KOPT-K1 (cell line): ENCODE data around the gene TARS1.
"Not testable (repeated sequence)": the region's sequence is repeated elsewhere in the genome, so short reads cannot be mapped to it uniquely, and the experiment has no call there.

ENCODE experiments used
- H3K27ac ChIP-seq: fragments of 200-600 bp; sonication (generic); 2 replicates; pipeline ENCODE4 v1.5.1; 2016; ENCODE audit warnings: antibody characterized with exemption, mild to moderate bottlenecking, low read depth, low read length; ENCODE audit not compliant: poor library complexity, severe bottlenecking
- H3K36me3 ChIP-seq: fragments of 200-600 bp; sonication (generic); 2 replicates; pipeline ENCODE4 v1.5.1; 2017; ENCODE audit warnings: antibody characterized with exemption, mild to moderate bottlenecking, low read length, moderate library complexity; ENCODE audit not compliant: insufficient read depth
- H3K9me3 ChIP-seq: fragments of 200-600 bp; sonication (generic); 2 replicates; pipeline ENCODE4 v1.5.1; 2017; ENCODE audit warnings: antibody characterized with exemption, low read length, mild to moderate bottlenecking; ENCODE audit not compliant: insufficient read depth, poor library complexity, severe bottlenecking

The TARS1 gene

DNA sequence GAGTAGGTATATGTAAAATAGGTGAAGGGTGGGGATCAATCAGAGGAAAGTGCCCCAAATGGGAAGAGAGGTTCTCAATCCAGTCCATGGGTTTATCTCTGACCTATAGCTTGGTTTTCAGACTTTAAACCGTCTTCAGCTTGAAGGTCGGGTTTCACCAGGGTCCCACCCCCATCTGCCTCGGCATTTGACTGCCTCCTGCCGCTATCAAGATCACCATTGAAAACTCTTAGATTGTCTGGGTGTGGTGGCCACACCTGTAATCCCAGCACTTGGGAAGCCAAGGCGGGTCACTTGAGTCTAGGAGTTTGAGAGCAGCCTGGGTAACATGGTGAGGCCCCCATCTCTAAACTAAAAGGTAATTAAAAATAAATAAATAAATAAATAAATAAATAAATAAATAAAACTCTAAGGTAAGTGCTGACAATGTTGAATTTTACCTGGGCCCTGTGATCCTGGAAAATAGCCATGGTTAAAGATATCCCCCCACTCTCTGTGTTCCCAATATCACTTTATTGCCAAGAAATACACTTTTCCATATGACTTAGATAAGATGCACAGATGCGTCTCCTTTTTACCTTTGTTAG, 48.8 kb downstream of the TARS1 start:
- Histone ChIP-seq H3K27ac (no peak overlapping the region), H3K9me3 (no peaks in the 10 kb centered on the region), H3K36me3 (no peaks in the 10 kb centered on the region)

DNA sequence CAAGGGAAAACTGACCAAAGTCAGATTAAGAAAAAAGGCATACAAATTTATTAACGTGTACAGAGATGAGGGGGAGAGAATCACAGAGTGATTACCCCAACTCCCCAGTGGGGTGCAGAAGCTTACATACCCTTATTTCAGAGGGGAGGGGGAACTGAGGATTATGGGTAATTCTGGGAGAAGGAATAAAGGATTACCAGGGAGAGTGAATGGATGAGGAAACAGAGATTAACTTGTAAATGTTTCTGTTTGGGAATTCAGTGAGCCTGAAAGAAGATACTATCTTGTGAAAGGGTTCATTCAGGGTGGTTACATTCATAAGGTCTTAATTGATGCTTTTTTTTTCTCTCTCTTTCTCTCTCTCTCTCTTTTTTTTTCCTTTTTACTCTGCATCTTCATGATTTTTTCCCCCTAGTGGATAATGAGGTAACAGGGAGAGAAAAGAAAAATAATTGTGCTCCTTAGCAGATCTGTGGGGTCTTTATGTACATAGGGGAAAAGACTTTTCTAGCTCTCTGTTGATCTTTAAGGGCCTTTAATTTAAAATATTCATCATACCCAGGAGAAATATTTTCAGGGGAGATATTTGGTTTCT, 49.4 kb downstream of the TARS1 start:
- Histone ChIP-seq H3K27ac (no peak overlapping the region), H3K9me3 (no peaks in the 10 kb centered on the region)

DNA sequence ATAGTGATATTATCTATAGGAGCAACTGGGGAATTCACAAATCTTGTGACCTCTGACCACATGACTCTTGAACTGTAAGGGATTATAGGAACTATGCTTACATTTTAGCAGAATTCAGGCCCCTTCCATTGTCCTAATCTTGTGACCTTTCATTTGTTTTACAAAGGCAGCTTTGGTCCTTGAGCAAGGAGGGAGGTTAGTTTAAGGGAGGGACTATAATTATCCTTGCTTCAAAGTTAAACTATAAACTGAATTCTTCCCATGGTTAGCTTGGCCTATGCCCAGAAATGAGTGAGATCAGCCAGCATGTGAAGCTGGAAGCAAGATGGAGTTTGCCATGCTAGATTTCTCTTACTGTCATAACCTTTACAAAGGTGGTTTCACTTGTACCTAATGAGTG, 51.2 kb downstream of the TARS1 start:
- Histone ChIP-seq H3K36me3 (no peaks in the 10 kb centered on the region), H3K9me3 (no peaks in the 10 kb centered on the region), H3K27ac (no peak overlapping the region)

More for the DNA sequence above, 49.4 kb downstream of the TARS1 start:
- no peaks in the 10 kb centered on the region for H3K36me3 ChIP-seq

DNA sequence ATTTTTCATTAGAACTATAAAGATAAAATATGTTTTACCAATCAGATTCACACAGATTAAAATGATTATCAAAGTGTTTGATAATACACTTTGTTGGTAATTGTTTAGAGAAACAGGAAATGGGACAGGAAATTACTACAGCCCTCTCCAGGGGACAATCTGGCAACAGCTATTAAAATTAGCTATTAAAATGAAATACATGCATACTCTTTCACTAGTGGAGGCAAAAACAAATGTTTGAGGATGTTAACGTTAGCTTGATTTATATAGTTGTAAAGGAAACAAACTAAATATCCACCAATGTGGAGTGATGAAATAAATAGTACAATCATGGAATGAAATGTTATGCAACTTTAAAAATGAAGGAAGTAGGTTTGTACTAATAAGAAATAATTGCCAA, 53.7 kb downstream of the TARS1 start:
- Histone ChIP-seq H3K9me3 (no peaks in the 10 kb centered on the region), H3K27ac (no peak overlapping the region), H3K36me3 (no peaks in the 10 kb centered on the region)

DNA sequence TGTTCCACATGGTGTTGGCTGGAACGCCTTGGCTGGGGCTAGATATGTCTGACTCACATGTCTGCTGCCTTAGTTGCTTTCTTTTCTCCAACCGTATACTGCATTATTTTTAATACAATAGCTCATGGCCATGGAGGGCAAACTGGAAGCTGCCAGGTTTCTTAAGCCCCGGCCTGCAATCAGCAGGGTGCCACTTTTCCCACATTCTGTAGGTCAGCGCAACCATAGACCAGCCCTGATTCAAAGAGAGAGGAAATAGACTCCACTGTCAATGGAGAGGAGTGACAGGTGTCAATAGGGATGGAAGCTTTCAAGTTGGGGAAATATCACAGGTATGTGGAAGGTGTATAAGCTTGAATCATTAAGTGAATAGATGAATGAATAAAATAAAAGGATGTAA, 60.5 kb downstream of the TARS1 start:
- no peaks in the 10 kb centered on the region for H3K36me3 ChIP-seq
- no peaks in the 10 kb centered on the region for H3K9me3 ChIP-seq
- H3K27ac ChIP-seq = no peak overlapping the region

DNA sequence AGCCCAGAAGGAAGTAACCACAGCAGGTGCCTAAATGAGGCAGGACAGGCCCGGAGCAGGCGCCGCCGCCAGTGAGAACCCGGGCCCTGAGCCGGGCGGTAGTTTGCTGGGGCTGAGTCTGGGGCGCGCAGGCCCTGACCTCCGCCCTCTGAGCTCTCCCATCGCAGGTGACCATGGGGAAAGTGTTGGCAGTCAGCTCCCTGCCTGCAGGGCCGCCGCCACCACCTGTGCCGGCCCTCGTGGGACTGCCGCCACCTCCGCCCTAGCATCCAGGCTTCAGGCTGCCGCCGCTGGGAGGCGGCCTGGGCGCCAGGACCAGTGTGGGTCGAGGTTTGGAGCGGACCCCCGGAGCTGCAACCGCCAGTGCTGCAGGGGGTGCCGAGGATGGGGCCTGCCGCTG, 61.1 kb downstream of the TARS1 start:
- H3K9me3 ChIP-seq = peaks cover 4% of the 10 kb centered on the region
- H3K27ac ChIP-seq = no peak overlapping the region
- no peaks in the 10 kb centered on the region for H3K36me3 ChIP-seq

DNA sequence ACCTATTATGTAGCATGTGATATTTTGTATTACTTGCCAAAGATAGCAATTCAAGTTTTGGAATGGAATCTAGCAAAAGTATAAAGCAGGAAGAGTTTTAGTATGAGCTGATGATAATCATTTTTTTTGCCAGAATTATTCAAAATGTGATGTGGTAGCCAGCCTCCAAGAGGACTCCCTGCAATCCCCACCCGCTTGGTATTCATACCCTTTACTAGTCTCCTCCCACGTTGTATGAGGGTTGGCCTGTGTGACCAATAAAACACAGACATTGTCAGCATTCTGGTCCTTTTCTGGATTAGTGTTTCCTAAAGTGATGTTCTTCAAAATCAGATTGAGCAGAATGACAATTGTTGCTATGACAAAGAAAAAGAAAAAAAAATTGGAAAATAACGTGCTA, 63.8 kb downstream of the TARS1 start:
- Histone ChIP-seq H3K9me3 (peaks cover 5% of the 10 kb centered on the region), H3K36me3 (no peaks in the 10 kb centered on the region), H3K27ac (no peak overlapping the region)

DNA sequence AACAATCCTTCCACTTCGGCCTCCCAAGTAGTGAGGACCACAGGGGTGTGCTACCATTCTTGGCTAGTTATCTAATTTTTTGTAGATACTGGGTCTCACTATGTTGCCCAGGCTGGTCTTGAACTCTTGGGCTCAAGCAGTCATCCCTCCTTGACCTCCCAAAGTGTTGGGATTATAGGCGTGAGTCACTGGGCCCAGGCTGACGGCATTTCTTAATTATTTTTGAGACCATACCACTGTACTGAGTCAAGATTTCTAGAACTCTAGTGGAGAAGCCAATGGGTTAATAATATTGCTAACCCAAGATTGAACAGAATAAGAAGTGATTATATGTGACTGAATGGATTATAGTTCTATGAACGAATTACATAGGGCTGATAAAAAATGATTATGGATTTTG, 66.7 kb downstream of the TARS1 start:
- Histone ChIP-seq H3K27ac (no peak overlapping the region), H3K9me3 (peaks cover 5% of the 10 kb centered on the region), H3K36me3 (no peaks in the 10 kb centered on the region)

DNA sequence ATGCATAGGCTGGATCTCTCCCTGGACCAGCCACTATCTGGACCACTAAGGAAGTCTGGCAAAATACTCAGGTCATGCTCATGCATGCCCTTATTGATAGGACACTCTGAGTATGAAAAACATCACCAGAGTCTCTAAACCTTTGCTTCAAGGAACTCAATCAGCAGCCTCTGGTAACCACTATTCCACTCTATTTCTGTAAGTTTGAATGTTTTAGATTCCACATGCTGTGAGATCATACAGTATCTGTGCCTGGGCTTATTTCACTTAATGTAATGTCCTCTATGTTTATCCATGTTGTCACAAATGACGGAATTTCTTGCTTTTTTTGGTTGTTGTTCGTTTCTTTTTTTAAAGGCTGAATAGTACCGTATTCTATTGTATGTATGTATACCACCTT, 68.3 kb downstream of the TARS1 start:
- Histone ChIP-seq H3K9me3 (peaks cover 5% of the 10 kb centered on the region), H3K27ac (no peak overlapping the region), H3K36me3 (no peaks in the 10 kb centered on the region)

DNA sequence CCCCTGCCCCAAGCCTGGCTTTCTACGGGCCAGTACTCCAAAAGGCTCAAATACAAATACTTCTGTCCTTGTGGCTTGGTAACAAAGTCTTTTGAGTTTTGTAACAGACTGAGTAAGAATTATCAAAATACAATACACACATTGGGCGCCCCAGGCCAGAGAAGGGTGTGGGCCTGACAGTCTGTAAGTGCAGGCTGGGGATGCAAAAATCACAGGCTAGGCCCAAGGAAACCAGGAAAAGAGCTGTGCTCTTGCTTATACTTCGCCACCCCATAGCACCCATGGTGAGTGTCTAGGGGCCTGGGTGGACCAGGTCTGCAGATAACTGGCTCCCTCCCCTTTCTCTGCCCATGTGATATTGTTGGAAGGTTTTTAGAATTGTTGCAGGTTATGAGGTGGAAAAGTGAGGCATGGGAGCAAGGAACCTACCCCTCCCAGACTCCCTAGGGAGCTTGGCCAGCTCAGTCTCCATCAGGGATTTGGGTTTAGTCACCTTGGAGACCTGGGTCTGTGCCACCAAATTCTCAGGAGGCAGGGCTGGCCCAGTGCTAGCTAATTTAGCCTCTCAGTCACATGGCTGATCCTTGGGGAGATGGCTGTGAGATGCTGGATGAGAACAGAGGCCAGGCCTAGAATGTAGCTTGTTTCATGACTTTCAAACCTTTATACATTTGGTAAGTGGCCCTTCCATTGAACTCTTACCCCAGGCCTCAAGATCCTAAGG, 72.9 kb downstream of the TARS1 start:
- Histone ChIP-seq H3K27ac (no peak overlapping the region), H3K36me3 (no peaks in the 10 kb centered on the region), H3K9me3 (no peaks in the 10 kb centered on the region)

DNA sequence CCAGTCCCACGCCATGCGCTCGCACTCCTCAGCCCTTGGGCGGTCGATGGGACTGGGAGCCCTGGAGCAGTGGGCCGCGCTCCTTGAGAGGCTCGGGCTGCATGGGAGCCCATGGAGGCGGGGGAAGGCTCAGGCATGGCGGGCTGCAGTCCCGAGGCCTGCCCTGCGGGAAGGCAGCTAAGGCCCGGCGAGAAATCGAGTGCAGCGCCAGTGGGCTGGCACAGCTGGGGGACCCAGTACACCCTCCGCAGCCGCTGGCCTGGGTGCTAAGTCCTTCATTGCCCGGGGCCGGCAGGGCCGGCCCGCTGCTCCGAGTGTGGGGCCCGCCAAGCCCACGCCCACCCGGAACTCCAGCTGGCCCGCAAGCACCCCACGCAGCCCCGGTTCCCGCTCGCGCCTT, 74.6 kb downstream of the TARS1 start:
- not testable (repeated sequence) for H3K9me3 ChIP-seq, H3K36me3 ChIP-seq, H3K27ac ChIP-seq

DNA sequence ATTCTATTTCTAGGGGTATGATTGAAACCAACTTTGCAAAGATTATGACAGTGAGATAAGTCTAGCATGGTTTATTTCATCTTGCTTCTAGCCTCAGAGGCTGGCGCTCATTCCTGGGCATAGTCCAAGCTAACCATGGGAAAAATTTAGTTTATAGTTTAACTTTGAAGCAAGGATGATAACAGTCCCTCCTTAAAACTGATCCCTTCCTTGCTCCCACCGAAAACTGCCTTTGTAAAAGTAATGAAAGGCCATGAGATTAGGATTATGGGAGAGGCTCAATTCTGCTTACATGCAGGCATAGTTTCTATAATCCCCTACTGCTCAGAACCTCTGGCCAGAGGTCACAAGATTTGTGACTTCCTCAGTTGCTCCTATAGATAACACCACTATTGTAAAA, 75.7 kb downstream of the TARS1 start:
- no peak overlapping the region for H3K27ac ChIP-seq
- H3K36me3 ChIP-seq = no peaks in the 10 kb centered on the region
- H3K9me3 ChIP-seq = peaks cover 6% of the 10 kb centered on the region
